D721Med (cell line): ENCODE data around the gene VWF.

Source experiments
- DNase-seq: peaks from one replicate; pipeline ENCODE4 v3.0.0; 2011; ENCODE audit warnings: low spot score; ENCODE audit not compliant: insufficient read length
- FAIRE-seq: peaks from 2 replicates; lab custom pipeline; 2011; peaks lifted over from hg19 to GRCh38; lab: Jason Lieb, UNC
- TF ChIP-seq, protein P1 (sequence below): IDR thresholded peaks from 2 replicates; pipeline ENCODE4 v1.5.1; 2012; ENCODE audit warnings: mild to moderate bottlenecking, control low read depth; ENCODE audit not compliant: insufficient read depth; ENCODE audit errors: missing control alignments

The VWF gene

DNA sequence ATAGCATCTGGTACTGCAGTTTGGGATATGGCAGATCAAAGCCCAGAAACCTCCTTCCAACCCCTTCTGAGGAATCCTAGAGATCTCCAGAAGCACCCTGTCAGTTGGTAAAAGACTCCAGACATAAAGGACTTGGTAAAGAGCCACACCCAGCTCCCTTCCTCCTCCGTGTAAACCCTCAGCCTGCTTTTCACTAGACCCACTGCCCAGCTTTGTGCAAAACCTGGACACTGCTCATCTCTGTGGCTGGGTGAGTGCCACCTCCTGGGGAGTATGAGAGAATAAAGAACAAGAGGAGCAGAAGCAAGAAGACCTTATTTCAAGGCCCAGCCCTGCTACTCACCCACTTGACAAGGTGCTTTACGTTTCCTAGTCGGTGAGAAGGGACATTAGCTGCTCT lies 212.5 kb downstream of the VWF start:
- DNase-seq (no peak), FAIRE-seq (peak; percentile 38)
- TF ChIP-seq, protein P1, sequence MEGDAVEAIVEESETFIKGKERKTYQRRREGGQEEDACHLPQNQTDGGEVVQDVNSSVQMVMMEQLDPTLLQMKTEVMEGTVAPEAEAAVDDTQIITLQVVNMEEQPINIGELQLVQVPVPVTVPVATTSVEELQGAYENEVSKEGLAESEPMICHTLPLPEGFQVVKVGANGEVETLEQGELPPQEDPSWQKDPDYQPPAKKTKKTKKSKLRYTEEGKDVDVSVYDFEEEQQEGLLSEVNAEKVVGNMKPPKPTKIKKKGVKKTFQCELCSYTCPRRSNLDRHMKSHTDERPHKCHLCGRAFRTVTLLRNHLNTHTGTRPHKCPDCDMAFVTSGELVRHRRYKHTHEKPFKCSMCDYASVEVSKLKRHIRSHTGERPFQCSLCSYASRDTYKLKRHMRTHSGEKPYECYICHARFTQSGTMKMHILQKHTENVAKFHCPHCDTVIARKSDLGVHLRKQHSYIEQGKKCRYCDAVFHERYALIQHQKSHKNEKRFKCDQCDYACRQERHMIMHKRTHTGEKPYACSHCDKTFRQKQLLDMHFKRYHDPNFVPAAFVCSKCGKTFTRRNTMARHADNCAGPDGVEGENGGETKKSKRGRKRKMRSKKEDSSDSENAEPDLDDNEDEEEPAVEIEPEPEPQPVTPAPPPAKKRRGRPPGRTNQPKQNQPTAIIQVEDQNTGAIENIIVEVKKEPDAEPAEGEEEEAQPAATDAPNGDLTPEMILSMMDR, result peak; percentile 13

DNA sequence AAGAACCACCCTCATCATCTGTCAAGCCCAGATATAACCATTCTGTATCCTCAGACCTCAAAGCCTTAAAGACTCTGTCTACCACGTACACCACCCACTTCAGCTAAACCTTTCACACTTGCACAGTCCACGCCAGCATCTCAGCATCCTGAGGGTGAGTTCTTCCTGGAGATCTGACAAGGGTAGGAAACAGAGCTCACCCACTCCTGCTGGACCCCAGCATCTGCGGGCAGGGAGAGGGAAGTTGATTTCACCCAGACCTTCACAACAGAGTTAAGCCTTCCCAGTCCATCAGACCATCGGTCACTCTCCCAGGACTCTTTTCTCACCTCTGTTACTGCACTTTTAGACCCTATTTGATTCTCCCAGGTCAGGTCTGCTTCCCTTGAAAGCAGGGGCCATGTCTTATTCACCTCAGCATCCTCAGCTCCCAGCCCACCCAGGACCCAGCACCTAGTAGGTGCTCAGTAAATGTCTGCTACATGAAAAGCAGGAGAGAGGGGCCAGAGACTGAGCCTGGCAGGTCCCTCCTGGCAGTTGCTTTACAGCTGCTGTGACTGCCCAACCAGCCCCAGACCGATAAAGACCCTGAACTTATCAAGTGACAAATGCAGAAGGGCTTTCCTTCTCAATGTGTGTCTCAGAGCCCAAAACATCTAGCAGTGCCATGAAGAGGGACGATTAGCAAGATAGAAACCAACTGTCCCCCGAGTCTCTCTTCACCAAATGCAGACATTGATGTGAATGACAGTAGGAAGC lies 213.5 kb downstream of the VWF start:
- no peak for DNase-seq
- TF ChIP-seq, protein P1, result no peak
- no peak for FAIRE-seq

DNA sequence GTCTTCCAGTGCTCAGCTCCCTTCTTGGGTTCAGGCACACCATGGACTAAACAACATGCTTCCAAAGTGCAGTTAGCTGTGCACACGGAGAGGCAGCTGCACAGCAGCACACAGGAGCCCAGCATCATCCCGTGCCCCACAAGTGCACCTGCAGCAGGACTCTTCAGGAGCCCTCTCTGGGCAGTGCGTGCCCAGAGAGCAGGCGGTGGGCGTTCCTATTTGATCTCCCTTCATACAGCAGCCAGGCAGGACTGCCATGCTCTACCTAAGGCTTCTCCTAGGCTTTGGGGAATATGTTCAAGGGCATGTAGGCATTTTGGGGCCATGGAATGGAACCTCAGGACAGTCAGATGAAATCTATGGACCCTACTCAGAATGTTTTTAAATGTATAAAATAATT lies 214.9 kb downstream of the VWF start:
- TF ChIP-seq, protein P1, result no peak
- DNase-seq, result no peak
- no peak for FAIRE-seq

DNA sequence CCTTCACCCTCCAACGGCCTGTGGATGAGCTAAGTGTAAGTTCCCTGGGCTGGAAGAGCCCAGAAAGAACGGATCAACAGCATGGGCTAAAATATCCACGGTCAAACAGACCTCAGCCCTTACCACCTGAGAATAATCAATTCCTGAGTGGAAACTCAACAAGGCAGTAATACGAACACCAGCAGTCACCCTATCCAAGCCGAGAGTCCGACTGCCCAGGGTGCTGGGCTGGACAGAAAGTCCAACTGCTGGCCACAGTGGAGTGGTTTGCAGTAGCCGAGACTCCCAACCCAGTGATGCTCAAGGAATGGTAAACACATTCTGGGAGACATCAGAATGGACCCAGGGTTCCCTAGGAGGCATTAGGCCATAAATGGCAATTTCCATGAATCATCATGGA lies 216.2 kb downstream of the VWF start:
- TF ChIP-seq, protein P1, result no peak
- DNase-seq (no peak), FAIRE-seq (no peak)

DNA sequence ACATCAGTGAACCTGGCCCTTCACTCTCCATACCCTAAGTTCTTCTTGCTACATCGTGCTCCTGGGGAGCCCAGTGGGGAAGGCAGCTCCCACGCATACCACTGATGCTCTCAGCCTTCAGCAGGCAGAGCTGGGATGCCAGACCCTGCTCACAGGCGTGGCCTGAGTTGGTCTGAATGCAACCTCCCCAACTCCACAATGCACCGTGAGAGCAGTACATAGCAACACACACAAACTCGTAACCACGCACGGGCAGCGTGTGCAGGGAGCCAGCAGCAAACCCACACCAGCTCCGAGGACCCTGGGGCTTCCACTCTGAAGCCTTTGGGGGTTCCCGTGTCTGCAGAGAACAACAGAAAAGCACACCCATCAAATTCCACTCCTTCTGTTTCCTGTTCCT lies 216.7 kb downstream of the VWF start:
- DNase-seq, result no peak
- TF ChIP-seq, protein P1, result no peak
- FAIRE-seq, result no peak

DNA sequence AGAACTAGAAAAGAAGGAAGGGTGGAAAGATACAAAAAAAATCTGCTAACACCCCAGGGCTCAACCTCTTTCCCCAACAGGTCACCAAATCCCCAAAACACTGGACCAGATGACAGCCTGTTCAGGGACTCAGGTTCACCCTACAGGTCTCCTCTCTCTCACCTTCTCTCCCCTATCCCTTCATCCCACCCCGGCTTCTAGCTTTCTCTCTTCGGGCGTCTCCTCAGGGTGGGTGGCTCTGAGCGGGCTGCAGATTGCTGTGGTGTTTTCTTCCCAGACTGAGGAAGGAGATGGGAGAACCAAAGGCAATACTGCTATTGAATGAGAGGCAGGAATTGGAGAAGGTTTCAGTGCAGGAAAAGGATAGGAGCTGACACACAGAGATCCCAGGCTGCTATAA lies 218.7 kb downstream of the VWF start:
- FAIRE-seq (no peak), DNase-seq (no peak)
- TF ChIP-seq, protein P1, result no peak

DNA sequence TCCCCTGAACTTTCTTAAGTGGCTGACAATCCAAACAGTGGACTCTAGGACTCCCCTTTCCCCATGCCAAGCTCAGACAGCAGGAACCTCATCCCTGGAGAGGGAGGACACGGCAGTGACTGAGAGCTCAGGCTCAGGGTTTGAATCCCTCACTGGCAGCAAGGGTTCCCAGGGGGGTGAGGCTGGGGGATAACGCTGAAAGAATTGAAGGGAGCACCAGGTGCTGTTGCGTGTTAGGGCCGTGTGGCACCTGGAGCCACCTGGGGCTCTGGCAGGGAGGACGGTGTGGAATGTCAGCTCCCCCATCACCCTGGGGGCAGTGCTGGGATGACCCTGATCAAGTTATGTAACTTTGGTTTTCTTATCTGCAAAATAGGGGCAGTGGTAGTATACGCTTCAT lies 219.5 kb downstream of the VWF start:
- no peak for FAIRE-seq
- TF ChIP-seq, protein P1, result no peak

More for the DNA sequence above, 219.5 kb downstream of the VWF start:
- no peak for DNase-seq
